Activated T-cell treated with anti-CD3 and anti-CD28 coated beads, Interleukin-2, amount 50 U/mL, for 72 hours (primary cell): ENCODE results near the gene HOXA1. TPM values are rescaled to one million over a fixed set of nuclear protein-coding genes. Genes with fewer than 3 reads are reported as not detected.

Experiments
- ATAC-seq, 2 donors: fragments of 150-1000 bp; cut with Tn5 transposase; replicated peaks in 1 of 2; 2 replicates each; pipeline ENCODE4 v1.10.0; 2021; ENCODE audit warnings: moderate library complexity in 2 of 2, mild to moderate bottlenecking in 1 of 2
- DNase-seq, 2 donors: peaks; one replicate each; pipeline ENCODE4 v3.0.0; 2021 to 2022; ENCODE audit warnings: mixed read lengths in 1 of 2
- H3K27ac Mint-ChIP-seq: one replicate; pipeline ENCODE4 v1.8.0; 2022; ENCODE audit warnings: mild to moderate bottlenecking, moderate library complexity, mixed read lengths
- H3K27me3 Mint-ChIP-seq: one replicate; pipeline ENCODE4 v1.8.0; 2022; ENCODE audit warnings: low read depth, mixed read lengths
- H3K36me3 Mint-ChIP-seq, 2 donors: one replicate each; pipeline ENCODE4 v1.8.0; 2022; ENCODE audit warnings: mixed read lengths in 2 of 2, mild to moderate bottlenecking in 1 of 2; ENCODE audit not compliant: insufficient read depth in 2 of 2
- H3K4me1 Mint-ChIP-seq: one replicate; pipeline ENCODE4 v1.8.0; 2022; ENCODE audit warnings: low read depth, mixed read lengths
- H3K4me3 Mint-ChIP-seq, 2 donors: one replicate each; pipeline ENCODE4 v1.8.0; 2022; ENCODE audit warnings: mild to moderate bottlenecking in 2 of 2, mixed read lengths in 2 of 2, moderate library complexity in 2 of 2
- H3K9me3 Mint-ChIP-seq, 2 donors: one replicate each; pipeline ENCODE4 v1.8.0; 2022; ENCODE audit warnings: mixed read lengths in 2 of 2
- total RNA-seq, 2 donors: library from RNA; stranded (reverse); gene quantifications; one replicate each; pipeline ENCODE4 v1.2.3, GENCODE V29; 2022

Gene HOXA1
- total RNA-seq, 2 donors from 2014 or later = 0.58 to 0.69 TPM

- peaks cover 1 to 4% of the 10 kb centered on the region in 2 donors for H3K36me3 Mint-ChIP-seq
- H3K4me1 Mint-ChIP-seq = peaks cover 46% of the 10 kb centered on the region
- peaks cover 86% of the 10 kb centered on the region for H3K27me3 Mint-ChIP-seq
- no peaks in the 10 kb centered on the region for H3K9me3 Mint-ChIP-seq
- no peak for ATAC-seq
- no peak overlapping the region for H3K27ac Mint-ChIP-seq
- peak overlapping the region; percentile 44 to 72 for H3K4me3 Mint-ChIP-seq
- no peak for DNase-seq
Measured at GRCh38 chr7:27101171-27101956, 5.6 kb upstream of the HOXA1 start.

- DNase-seq = no peak
- H3K27me3 Mint-ChIP-seq = peaks cover 85% of the 10 kb centered on the region
- H3K27ac Mint-ChIP-seq = no peak overlapping the region
- H3K4me1 Mint-ChIP-seq = peaks cover 46% of the 10 kb centered on the region
- H3K36me3 Mint-ChIP-seq = peaks cover 1 to 5% of the 10 kb centered on the region in 2 donors
- no peaks in the 10 kb centered on the region for H3K9me3 Mint-ChIP-seq
- no peak for ATAC-seq
- H3K4me3 Mint-ChIP-seq = no peak overlapping the region
Measured at GRCh38 chr7:27100694-27101170, 4.9 kb upstream of the HOXA1 start.

GRCh38 chr7:27099453-27100370 lies 3.9 kb upstream of the HOXA1 start:
- DNase-seq (no peak), ATAC-seq (no peak)
- H3K36me3 Mint-ChIP-seq = peaks cover 1 to 10% of the 10 kb centered on the region in 2 donors
- H3K4me3 Mint-ChIP-seq = no peak overlapping the region
- H3K4me1 Mint-ChIP-seq = peaks cover 53% of the 10 kb centered on the region
- H3K27ac Mint-ChIP-seq = no peak overlapping the region
- no peaks in the 10 kb centered on the region for H3K9me3 Mint-ChIP-seq
- H3K27me3 Mint-ChIP-seq = peaks cover 85% of the 10 kb centered on the region

- Mint-ChIP-seq H3K27ac (no peak overlapping the region), H3K27me3 (peaks cover 85% of the 10 kb centered on the region), H3K36me3 (peaks cover 1 to 10% of the 10 kb centered on the region in 2 donors), H3K4me3 (peak overlapping the region; percentile 58 to 87), H3K4me1 (peaks cover 60% of the 10 kb centered on the region), H3K9me3 (no peaks in the 10 kb centered on the region)
- ATAC-seq = no peak
- no peak for DNase-seq
Measured at GRCh38 chr7:27098578-27099451, 3.0 kb upstream of the HOXA1 start.

- DNase-seq = no peak
- Mint-ChIP-seq H3K36me3 (peaks cover 1 to 10% of the 10 kb centered on the region in 2 donors), H3K27ac (no peak overlapping the region), H3K4me3 (peak overlapping the region; percentile 87 to 89), H3K4me1 (peaks cover 56% of the 10 kb centered on the region), H3K27me3 (peaks cover 85% of the 10 kb centered on the region), H3K9me3 (no peaks in the 10 kb centered on the region)
- ATAC-seq = no peak
Measured at GRCh38 chr7:27097686-27098577, 2.1 kb upstream of the HOXA1 start.

GRCh38 chr7:27096768-27097514 lies 1.1 kb upstream of the HOXA1 start:
- Mint-ChIP-seq H3K36me3 (peaks cover 0 to 10% of the 10 kb centered on the region in 2 donors), H3K4me1 (peaks cover 48% of the 10 kb centered on the region), H3K4me3 (peak overlapping the region; percentile 87 to 89), H3K9me3 (no peaks in the 10 kb centered on the region), H3K27ac (peak overlapping the region; percentile 11), H3K27me3 (peaks cover 85% of the 10 kb centered on the region)
- DNase-seq (peak in 1 of 2 donors; percentile 37), ATAC-seq (peak in 1 of 2 donors; percentile 22)

- Mint-ChIP-seq H3K27ac (peak overlapping the region; percentile 73), H3K9me3 (no peaks in the 10 kb centered on the region), H3K36me3 (peaks cover 0 to 10% of the 10 kb centered on the region in 2 donors), H3K4me3 (peak overlapping the region; percentile 87 to 89), H3K27me3 (peaks cover 85% of the 10 kb centered on the region), H3K4me1 (peaks cover 42% of the 10 kb centered on the region)
- ATAC-seq = peak; percentile 31 to 41
- peak; percentile 33 to 43 for DNase-seq
Measured at GRCh38 chr7:27095050-27095896, 527 bp downstream of the HOXA1 start.

GRCh38 chr7:27094304-27095049 lies 1.3 kb downstream of the HOXA1 start:
- H3K27ac Mint-ChIP-seq = peak overlapping the region; percentile 73
- ATAC-seq = no peak
- peaks cover 0 to 10% of the 10 kb centered on the region in 2 donors for H3K36me3 Mint-ChIP-seq
- peaks cover 35% of the 10 kb centered on the region for H3K4me1 Mint-ChIP-seq
- peaks cover 85% of the 10 kb centered on the region for H3K27me3 Mint-ChIP-seq
- peak overlapping the region; percentile 87 to 89 for H3K4me3 Mint-ChIP-seq
- no peaks in the 10 kb centered on the region for H3K9me3 Mint-ChIP-seq
- DNase-seq = no peak

- H3K27ac Mint-ChIP-seq = no peak overlapping the region
- H3K4me3 Mint-ChIP-seq = no peak overlapping the region
- DNase-seq = no peak
- H3K36me3 Mint-ChIP-seq = peaks cover 0 to 9% of the 10 kb centered on the region in 2 donors
- peaks cover 85% of the 10 kb centered on the region for H3K27me3 Mint-ChIP-seq
- peaks cover 27% of the 10 kb centered on the region for H3K4me1 Mint-ChIP-seq
- no peak for ATAC-seq
- H3K9me3 Mint-ChIP-seq = peaks cover 0 to 2% of the 10 kb centered on the region in 2 donors
Measured at GRCh38 chr7:27093184-27093895, 2.5 kb downstream of the HOXA1 start.

- Mint-ChIP-seq H3K4me1 (peaks cover 24% of the 10 kb centered on the region), H3K27ac (no peak overlapping the region), H3K4me3 (no peak overlapping the region), H3K9me3 (peaks cover 0 to 2% of the 10 kb centered on the region in 2 donors), H3K27me3 (peaks cover 87% of the 10 kb centered on the region), H3K36me3 (peaks cover 0 to 9% of the 10 kb centered on the region in 2 donors)
- ATAC-seq = no peak
- DNase-seq = no peak
Measured at GRCh38 chr7:27092819-27093110, 3.0 kb downstream of the HOXA1 start.
